ENCODE data around the gene MAML2.
"Not testable (repeated sequence)": the region's sequence is repeated elsewhere in the genome, so short reads cannot be mapped to it uniquely, and the experiment has no call there.

The MAML2 gene

GRCh38 chr11:96268527-96268926, 74.5 kb downstream of the MAML2 start:
- DNase-seq (ENCODE audit: low spot score): not testable (repeated sequence)

DNA sequence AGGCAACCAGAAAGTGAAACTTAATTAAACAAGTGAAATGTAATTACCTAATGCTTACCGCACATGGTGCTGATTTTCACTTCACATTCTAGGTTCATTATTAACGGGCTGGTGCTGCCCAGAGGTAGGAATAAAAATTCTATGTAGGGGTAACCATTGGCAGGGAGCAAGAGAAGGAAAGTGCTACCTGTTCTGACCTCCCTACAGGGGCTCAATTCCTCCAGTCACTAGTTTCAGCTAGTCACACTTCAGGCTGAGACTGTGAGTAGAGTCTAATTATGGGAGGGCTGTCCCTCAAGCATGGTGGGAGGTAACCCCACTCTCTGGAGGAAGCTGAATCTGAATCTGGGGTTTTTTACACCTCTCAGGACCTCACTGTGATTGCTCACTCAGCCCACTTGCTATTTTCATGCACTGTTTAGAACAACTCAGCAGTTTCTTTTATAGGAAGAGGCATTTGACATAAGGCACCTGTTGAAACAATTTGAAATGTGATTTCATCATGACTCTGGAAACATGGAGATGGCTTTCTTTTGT, 75.4 kb downstream of the MAML2 start:
- DNase-seq (ENCODE audit: low spot score): no peak

DNA sequence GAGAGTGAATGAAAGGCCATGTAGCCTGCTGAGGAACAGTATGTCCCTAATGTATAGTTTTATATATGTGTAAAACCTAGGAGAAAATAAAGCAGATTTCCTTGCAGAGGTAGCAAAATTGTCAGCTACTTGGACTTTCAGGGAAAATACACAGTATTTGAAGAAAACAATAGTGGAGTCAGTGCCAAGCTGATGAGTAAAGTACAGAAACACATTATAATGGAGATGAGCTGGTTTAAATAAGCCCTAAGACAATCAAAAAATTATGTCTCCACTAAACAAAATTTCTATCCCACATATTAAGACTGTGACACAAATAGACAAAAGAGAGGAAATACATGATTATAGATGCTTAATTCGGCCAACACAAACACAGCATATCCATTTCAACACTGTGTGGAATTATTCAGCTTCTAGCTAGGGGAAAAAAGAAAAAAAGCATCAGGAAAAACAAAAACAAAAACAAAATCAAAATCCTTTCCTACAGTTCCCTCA, 75.9 kb downstream of the MAML2 start:
- DNase-seq (ENCODE audit: low spot score): no peak

GRCh38 chr11:96265972-96266371, 77.0 kb downstream of the MAML2 start:
- no peak for DNase-seq (ENCODE audit: low spot score)

DNA sequence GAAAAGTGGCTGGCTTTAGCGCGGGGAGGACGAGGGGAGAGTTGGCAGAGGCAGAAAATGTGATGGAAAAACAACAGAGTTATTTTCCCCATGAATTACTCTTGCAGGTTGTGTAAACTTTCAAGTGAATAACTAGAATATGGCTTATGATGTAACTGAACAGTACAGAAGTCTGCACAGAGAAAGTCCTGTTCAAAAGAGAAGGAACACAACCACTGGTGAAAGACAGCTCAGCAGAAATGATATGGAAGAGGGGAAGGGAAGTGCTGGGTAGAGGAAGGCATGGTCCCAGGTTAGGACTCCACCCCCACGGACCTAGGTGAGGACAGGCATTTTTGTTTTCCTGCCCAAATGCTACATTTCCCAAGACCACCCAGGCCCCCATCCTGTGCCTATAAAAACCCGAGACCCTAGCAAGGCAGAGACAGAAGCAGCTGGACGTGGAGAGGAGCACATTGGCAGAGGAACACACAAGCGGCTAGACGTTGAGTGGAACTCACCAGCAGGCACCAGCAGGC, 77.7 kb downstream of the MAML2 start:
- DNase-seq (ENCODE audit: low spot score): no peak

- no peak for DNase-seq (ENCODE audit: low spot score)
These were observed 78.6 kb downstream of the MAML2 start for GRCh38 chr11:96264364-96264763.

- peak; percentile 9 for DNase-seq (ENCODE audit: low spot score)
These were observed 79.7 kb downstream of the MAML2 start for GRCh38 chr11:96263238-96263763.

DNA sequence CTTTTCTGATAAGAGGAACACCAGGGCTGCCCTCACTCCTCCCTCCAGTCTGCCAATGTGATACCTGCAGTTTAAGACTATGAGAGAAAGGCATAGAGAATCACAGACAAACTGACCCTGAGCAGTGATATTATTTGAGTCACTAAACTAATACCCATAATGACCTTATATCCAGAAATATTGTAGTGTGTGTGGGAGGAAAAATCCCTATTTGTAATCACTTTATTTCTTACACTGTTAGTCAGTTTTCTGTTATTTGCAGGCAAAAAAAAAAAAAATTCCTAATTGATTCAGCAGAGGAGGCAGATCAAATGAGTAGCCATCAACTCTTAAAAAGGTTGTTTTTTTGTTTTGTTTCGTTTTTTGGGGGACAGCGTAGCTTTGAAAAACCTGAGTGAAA, 82.5 kb downstream of the MAML2 start:
- no peak for DNase-seq (ENCODE audit: low spot score)

DNA sequence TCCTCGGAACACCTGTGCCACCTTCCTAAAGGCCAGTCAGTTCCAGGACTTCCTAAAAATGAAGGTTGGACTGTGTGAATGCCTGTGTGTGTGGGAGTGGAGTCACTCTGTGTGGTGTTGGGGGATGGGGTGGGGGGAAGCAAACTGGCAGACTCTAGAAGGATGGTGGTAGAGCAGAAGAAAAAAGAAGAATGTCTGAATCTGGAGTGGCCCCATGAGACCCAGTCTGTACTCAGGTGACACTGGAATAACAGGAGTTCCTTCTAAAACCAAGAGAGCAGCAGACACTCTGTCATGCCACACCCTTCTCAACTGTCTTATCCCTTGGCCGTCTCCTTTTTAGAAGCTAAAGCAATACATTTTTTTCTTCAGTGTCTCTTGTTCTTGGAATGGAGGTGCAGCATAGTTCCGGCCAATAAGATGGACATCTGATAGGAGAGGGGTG, 82.9 kb downstream of the MAML2 start:
- no peak for DNase-seq (ENCODE audit: low spot score)

- no peak for DNase-seq (ENCODE audit: low spot score)
These were observed 83.7 kb downstream of the MAML2 start for GRCh38 chr11:96259134-96259830.

GRCh38 chr11:96257972-96258934, 84.7 kb downstream of the MAML2 start:
- DNase-seq (ENCODE audit: low spot score): no peak

GRCh38 chr11:96257036-96257435, 86.0 kb downstream of the MAML2 start:
- DNase-seq (ENCODE audit: low spot score): no peak

DNA sequence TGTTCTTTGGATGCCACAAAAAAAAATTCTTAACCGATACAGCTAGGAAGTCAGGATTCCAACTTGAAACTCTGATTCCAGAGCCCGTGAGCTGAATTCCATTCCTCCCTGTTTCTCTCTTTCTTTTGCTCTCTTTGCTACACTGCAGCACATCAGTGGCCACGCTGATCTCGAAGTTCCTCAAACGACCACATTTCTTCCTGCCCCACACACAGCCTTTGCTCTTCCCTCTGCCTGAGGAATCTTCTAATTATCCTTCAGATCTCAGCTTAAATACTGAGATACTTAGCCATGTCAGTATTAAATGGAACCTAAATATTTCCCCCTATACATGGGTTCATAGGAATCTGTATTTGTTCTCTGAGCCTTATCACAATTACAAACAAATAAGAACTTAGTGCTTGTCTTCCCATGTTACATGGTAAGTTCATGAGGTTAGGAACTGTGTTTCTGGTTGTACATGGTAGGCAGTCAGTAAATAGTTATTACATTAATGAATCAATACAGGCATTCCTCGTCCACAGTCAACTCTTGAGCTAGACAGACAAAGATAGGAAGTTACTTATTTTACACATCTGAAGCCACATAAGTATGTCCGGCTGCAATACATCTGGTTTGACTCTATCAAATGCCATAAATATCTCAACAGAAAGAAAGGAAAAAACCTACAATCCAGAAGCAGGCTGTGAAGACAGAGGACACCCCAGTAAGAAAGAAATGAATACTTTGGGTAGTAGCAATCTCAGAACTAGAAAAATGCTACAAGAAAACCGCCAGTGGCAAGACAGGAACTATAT, 86.6 kb downstream of the MAML2 start:
- DNase-seq (ENCODE audit: low spot score): no peak

GRCh38 chr11:96254854-96255253, 88.1 kb downstream of the MAML2 start:
- DNase-seq (ENCODE audit: low spot score): no peak

DNA sequence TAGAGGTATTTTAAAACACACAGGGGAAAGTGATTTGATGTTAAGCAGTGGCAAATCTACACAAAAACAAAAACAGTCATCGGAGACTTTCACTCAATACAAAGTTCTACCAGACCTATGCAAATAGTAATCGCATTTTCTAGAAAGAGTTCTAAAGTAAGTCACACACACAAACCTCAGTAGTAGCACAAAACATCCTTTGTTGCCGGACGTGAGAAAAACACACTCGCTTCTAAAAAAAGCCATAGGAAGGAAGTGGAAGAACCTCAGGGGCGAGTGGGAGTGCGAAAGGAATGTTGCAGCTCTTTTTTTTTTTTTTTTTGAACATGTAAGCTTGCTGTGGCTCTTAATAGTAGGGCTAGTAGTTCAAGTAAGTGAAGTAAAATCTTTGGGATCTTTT, 88.9 kb downstream of the MAML2 start:
- DNase-seq (ENCODE audit: low spot score): no peak

DNA sequence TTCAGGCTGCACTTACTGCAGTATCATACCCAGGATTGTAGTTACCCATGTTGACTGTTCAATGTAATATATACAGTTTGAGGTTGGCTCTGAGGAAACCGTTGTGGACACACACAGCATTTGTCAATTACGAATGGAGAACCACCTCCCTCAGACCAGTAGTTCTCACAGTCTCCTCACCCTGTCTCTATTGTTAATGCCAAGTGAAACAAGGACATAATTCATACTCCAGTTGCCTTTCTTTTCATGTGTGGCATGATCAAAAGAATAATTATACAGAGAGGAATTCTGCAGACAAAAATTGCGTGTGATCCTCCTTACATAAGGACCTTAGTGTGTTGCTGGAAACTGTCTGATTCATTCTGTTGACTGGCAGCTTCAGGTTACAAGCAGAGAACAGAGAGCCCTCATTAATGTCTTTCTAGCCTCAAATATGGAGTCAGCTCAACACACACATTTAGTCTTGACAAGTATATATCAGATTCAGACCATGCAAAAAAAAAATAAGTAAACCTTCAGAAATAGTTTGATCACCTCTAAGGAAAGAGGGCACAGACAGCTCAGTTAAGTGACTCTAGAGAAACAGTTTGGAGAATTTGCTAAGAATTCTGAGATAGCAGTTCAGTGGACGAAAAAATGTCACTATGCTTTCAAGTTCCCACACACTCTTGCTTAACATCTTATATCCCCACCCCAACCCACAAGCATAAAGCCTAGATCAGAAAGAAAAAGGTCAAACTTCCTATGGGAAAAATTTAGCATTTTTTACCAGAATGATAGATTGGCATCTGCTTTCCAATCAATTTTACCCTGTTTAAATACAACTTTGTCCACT, 96.1 kb downstream of the MAML2 start:
- no peak for DNase-seq (ENCODE audit: low spot score)

GRCh38 chr11:96242971-96243647, 99.9 kb downstream of the MAML2 start:
- peak; percentile 98 for DNase-seq (ENCODE audit: low spot score)

- DNase-seq (ENCODE audit: low spot score): no peak
These were observed 100.7 kb downstream of the MAML2 start for GRCh38 chr11:96242191-96242847.

GRCh38 chr11:96241331-96241841, 101.6 kb downstream of the MAML2 start:
- DNase-seq (ENCODE audit: low spot score): no peak

Measured in RKO (cell line).